Hematopoietic multipotent progenitor cell treated with erythropoietin and hydrocortisone succinate and interleukin-3 and kit ligand, for 17 days (in vitro differentiated cells): ENCODE data around the gene CRTAP.
"Not testable (repeated sequence)": the region's sequence is repeated elsewhere in the genome, so short reads cannot be mapped to it uniquely, and the experiment has no call there.

Experiments
- DNase-seq: peaks from one replicate; pipeline ENCODE4 v3.0.0-alpha.2; 2015; ENCODE audit warnings: low spot score

The CRTAP gene

GRCh38 chr3:33141006-33141405 is 27.2 kb downstream of the CRTAP start:
- DNase-seq = no peak

DNA sequence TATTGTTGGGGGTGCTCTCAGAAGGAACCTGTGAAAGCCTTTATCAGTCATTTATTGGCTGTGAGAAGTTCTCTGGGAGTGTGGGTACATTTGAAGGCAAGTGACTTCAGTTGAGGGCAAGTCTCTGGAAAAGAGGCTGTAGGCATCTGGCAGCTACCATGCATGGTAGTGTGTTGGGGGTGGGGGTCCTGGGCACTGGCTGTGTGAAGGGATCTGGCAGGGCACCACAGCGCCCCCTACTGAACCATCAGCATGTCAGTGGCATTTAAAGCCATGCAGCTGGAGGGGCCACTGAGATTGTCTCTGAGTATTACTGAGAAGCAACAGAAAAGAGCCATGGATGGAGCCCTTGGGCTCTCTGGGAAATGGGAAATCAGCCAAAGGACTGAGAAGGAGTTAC is 30.6 kb downstream of the CRTAP start:
- peak; percentile 29 for DNase-seq

DNA sequence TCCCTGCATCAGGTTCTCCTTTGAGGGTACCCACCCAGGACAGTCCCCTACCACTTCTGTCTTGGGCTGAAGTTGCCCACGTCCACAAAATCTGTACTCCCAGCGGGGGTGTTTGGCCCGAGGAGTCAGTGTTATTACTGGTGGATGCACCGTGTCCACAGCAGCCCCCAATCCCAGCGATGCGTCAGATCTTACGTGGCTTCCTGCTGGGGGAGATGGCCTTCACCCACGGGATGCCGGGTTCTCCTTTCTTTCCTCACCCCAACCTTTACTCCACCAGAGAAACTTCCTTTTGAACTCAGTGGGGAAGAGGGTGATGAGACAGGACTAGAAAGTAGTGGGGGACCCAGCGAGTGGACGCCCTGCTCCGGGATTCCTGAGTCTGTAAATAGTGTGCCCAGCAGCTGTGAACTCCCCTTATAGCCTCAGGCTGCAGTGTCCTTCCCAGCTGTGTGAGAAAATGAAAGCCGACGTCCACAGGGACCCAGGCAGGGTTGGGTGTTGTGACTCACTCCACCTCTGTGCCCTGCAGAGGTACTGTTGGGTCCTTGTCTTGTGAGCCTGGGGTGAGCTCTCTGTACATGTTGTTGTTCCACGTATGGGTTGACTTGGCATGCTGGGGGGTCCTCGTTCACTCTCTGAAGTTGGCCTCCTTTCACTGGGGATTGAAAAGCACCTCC is 31.5 kb downstream of the CRTAP start:
- no peak for DNase-seq

DNA sequence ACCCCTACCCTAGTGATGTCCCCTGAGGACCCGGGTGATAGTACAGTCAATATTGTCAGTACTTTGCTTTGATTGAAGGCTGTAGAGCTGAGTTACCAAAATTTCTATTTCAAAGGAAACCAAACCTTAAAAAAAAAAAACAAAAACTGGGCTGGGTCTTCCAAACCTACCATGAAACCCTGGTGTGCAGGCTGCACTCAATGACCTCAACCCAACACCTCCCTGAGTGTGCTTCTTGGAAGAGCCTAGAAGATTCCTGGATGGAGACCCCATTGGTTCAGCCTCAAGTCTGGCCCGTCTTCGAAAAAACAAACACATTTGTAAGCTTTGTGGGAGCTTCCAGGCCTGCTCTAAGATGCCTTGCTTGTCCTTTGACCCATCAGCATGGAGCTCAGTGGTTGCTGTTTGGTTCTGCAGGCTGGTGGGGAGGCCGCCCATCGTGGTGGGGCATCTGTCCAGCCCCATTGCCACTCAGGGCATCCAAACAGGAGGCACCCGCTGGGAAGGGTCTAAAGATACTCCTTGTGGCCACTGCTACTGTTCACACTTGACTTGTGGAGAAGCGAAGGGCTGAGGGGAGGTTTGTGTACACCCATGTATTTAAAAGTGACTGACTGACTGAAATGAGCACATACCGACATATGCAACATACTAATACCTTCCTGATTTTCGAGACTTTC is 32.2 kb downstream of the CRTAP start:
- DNase-seq = no peak

DNA sequence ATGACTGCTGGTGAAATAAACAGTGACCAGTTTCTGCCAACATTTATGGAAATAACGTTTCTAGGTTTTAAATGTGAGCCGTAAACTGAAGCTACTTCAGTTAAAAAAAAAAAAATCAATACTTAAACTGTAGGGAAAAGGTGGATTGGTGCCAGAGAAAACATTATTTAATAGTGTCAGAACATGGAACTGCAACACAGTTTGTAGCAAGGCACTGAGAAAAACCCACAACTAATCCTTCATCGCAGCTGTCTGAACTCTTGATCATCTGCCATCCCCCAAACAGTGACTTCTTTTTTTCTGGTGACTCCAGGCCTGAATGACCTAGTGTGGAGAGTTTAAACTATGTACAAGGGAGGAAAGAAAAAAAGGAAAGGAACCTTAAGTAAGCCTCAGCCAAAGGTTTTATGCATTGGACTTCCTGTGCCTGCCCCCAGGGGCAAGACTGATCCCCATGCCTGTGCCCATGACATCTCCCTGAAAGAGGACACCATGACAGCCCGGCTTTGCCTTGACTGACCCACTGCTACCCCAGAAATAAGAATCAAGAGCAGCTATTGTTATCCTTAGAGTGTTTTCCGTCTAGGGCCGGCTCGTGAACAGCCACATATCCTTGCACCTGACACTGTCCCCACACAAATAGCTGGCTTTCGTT is 33.1 kb downstream of the CRTAP start:
- no peak for DNase-seq

DNA sequence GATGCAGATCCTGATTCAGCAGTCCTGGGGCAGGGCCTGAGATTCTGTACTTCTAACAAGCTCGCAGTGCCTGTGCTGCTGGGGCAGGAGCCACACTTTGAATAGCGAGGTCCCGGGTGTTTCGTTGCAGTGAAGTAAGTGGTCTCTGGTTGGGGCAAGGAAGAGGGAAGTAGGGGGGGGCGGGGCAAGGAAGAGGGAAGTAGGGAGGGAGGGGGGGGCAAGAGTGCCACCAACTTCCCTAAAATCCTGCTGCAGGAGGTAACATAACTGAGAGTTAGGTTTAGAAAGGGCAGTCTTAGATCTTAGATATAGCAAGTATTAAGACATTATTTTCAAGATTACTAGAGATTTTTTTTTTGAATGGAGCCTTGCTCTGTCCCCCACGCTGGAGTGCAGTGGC is 35.5 kb downstream of the CRTAP start:
- DNase-seq = no peak

DNA sequence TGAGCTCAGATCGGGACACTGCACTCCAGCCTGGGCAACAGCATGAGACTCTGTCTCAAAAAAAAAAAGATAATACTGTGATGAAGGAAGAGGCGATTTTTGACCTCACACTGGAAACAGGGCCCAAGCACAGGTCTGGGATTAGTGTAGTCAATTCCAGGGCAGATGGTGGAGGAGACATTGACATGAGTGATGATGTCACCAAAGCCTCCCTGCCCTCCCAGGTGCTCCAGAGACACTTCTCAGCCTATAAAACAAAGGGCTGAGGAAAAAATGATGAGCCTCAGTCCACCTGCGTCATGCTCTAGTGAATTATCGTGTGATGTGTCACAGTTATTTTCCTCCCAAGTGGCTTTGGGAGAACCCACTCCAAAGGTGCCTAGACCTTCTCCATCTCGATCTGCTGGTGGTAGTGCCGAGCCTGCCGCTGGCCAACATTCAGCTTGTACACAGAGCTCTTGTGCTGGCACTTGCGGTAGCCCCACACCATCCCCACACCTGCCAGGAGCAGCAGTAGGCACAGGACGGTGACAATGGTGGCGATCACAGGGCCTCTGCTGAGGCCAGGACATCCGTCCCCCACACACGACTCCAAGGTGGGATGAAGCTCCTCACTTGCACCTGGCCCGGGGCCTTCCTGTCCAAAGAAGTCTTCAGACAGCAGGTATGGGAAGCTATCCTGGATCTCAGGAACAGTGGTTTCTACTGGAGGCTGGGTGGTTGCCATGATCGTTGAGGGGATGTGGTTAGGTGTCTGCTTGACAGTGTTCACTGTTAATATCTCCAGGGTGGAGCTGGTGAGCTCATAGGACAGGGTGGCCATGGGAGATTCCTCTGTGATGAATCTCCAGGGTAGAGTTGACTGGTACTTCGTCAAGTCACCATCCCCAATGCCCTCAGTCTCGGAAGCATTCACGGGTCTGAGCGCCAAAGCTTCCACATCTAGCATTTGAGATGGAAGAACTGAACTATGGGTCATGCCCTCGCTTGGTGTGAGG is 38.8 kb downstream of the CRTAP start:
- no peak for DNase-seq

GRCh38 chr3:33153782-33154181 is 40.0 kb downstream of the CRTAP start:
- no peak for DNase-seq

DNA sequence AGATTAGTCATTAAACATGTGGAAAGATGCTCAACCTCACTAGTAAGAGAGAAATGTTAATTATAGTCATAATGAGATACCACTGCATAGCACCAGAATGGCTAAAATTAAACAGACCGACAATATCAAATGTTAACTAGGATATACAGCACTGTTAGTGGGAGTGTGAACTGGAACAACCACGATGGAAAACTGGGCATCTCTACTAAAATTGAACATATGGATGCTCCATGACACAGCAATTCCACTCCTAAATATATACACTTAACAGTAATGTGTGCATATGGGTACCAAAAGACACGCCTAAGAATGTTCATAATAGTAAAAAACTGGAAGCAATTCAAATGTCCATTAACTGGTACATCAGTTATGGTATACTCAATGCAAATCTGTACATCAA is 41.5 kb downstream of the CRTAP start:
- DNase-seq = no peak

DNA sequence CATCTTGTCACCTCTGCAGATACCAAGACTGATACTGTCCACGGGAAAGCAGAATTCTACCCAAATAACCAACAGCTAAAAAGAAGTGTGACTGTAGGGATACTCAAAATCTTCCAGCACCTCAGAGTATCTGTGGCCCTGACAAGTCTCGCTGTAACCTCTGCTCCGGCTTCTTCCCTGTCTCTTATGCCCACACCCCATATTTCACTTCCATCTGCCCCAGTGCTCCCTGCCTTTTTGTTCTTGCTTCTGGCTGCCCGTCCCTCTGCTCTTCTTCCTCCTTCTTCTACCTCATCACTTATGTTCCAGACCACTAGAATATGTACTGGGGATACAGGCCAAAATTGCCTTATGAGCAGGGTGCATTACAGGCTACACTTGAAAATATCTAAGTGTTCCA is 45.4 kb downstream of the CRTAP start:
- no peak for DNase-seq

DNA sequence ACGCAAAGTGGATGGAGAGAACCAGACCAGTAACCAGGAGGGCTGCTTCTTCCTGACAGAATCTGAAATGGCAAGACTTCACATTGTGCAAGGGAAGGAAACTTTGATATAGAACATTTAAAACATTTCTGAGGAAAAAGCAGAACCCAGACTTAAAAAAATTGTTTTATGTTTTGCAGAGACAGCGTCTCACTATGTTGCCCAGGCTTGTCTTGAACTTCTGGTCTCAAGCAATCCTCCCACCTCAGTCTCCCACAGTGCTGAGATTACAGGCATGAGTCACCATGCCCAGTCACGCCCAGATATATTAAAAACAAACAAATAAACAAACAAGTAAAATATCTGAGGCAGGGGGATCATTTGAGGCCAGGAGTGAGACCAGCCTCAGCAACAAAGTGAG is 46.2 kb downstream of the CRTAP start:
- DNase-seq = no peak

DNA sequence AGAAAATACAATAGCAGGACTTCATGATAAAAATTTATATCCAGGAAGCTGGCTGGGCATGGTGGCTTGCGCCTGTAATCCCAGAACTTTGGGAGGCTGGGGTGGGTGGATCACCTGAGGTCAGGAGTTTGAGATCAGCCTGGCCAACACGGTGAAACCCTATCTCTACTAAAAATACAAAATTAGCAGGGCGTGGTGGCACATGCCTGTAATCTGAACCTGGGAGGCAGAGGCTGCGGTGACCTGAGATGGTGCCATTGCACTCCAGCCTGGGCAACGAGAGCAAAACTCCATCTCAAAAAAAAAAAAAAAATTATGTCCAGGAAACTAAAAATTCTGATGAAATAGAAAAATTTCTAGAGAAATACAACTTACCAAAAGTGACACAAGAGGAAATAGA is 48.8 kb downstream of the CRTAP start:
- not testable (repeated sequence) for DNase-seq

DNA sequence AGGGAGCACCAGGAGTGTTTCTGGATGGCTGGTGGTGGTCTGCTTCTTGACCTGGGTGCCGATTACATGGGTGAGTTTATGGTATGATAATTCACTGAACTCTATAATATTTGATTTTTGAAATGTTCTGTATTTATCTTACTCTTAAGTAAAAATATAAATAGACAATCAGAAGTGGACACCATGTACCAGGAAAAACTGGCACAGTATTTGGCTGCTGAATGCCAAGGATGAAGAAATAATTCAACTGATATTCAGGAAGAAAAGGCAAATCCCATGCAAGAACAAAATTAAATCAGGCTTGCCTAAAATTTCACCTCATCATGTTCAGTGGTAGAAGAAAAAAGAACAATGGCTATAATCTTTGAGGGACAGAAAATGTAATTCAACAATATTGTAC is 51.6 kb downstream of the CRTAP start:
- no peak for DNase-seq

DNA sequence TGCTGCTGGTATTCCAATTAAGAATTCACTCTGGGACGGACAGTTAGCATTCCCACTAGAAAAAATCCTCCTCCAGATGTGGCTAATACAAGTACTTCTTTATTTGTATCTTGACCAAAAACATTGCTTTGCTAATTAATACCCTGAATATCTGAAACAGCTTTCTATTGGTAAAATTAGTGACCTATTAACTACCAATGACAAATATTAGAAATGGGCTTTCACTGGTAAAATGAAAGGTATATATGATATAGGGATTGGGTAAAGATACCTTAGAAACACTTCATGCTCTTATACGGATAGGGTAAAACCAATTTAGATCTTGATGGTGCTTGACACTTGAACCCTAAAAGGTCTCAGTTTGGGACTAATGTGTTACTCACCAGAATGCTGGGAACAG is 52.3 kb downstream of the CRTAP start:
- no peak for DNase-seq

DNA sequence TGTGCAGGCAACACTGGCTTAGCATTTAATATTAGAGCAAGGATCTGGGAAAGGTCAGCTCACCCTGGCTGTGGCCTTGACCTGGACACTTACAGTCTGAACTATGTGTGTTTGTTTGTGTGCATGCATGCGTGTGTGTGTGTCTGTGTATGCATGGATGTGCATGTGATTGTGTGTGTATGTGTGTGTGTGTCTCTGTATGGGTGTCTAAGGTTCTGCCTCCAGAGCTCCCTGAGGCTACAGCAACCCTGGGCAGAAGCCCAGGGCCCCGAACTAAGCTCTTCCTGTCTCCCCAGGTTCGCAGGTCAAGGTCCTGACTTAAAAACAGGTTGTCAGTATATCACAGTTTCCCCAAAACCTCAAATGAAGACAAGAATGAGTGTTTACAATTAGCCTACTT is 53.5 kb downstream of the CRTAP start:
- no peak for DNase-seq

GRCh38 chr3:33167716-33168336 is 54.0 kb downstream of the CRTAP start:
- DNase-seq = no peak

DNA sequence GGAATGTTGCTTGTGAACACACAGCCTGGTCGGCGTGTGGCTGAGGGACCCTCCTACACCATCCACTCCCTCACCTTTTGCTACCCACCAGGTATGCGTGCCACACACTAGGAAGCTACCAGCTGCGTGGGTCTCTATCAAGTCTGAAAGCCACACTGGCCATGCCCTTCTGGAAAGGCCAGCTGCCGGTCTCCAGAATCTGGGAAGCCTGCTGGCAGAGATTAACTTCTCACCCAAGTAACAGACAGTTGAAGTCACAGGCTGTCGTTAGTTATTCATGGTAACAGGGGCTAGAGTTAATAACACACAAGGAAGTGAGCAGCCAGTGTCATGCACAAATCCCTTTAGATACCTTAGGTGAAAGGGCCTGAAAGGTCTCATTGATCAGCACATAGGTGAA is 56.7 kb downstream of the CRTAP start:
- no peak for DNase-seq

GRCh38 chr3:33171580-33171979 is 57.8 kb downstream of the CRTAP start:
- DNase-seq = no peak

DNA sequence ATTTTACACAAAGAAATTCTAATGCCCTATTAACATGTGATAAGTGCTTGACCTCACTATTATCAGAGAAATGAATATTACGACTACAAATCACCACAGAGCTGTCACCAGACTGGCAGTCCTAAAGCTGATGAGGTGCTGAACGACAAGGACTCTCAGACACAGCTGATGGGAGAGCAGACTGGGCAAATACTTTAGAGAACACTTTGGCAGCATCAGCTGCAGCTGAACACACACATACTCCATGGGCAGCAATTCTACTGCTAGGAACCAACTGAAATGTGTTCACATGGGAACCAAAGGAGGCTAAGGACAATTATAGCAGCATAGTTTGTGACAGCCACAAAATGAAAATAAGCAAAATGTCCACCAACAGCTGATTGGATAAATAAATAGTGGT is 59.3 kb downstream of the CRTAP start:
- no peak for DNase-seq

DNA sequence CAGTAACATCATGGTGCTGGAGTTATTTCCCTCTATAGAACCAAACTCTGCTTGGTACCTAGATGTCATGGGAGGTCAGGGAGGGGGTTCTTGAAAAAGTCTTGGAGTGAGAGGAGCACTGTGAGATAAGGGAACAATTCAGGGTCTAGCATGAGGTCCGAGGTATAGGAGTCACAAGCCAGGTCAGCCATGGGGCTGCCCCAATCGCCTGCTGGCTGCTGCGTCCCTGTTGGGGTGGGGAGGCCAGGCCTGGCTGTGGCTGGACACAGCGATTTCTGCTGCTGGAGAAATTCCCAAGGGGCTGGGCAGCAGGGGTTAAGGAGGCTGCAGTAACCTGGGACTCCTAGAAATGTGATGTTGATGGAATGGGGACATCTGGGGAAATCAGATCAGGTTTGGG is 59.9 kb downstream of the CRTAP start:
- no peak for DNase-seq

- DNase-seq = no peak
Measured at GRCh38 chr3:33174095-33174494, 60.3 kb downstream of the CRTAP start.
